HCT116 (cell line): ENCODE measurements around the gene ADPRHL1.

Experiments used
- CEBPB ChIP-seq: IDR thresholded peaks from 2 replicates; pipeline ENCODE4 v1.6.1; 2012; ENCODE audit warnings: low read depth
- EGR1 ChIP-seq: IDR thresholded peaks from 2 replicates; pipeline ENCODE4 v1.6.1; 2012; ENCODE audit warnings: low read depth
- ELF1 ChIP-seq: IDR thresholded peaks from 2 replicates; pipeline ENCODE4 v1.6.1; 2012; ENCODE audit warnings: low read depth, borderline replicate concordance
- EZH2 ChIP-seq: fragments of 200-600 bp; sonication (generic); IDR thresholded peaks from 2 replicates; pipeline ENCODE4 v1.6.1; 2017; ENCODE audit warnings: antibody characterized with exemption, mixed run types
- EZH2phosphoT487 ChIP-seq: fragments of 200-600 bp; IDR thresholded peaks from 2 replicates; pipeline ENCODE4 v1.6.1; 2018; ENCODE audit warnings: antibody characterized with exemption, borderline replicate concordance
- POLR2A ChIP-seq: IDR thresholded peaks from 2 replicates; pipeline ENCODE4 v1.7.0; 2011; ENCODE audit warnings: borderline replicate concordance; ENCODE audit not compliant: insufficient read depth, insufficient read length; ENCODE audit errors: extremely low read depth
- POLR2AphosphoS5 ChIP-seq: IDR thresholded peaks from 2 replicates; pipeline ENCODE4 v1.6.1; 2011; ENCODE audit warnings: mild to moderate bottlenecking, low read depth, low read length, moderate library complexity
- SP1 ChIP-seq: IDR thresholded peaks from 2 replicates; pipeline ENCODE4 v1.6.1; 2012; ENCODE audit warnings: low read depth
- YY1 ChIP-seq: IDR thresholded peaks from 2 replicates; pipeline ENCODE4 v1.6.1; 2011; ENCODE audit warnings: low read length, low read depth, moderate library complexity, mild to moderate bottlenecking; ENCODE audit not compliant: insufficient replicate concordance; ENCODE audit errors: extremely low read depth
- ZFX ChIP-seq: fragments of 450-650 bp; IDR thresholded peaks from 2 replicates; pipeline ENCODE4 v1.6.1; 2017
- ZNF274 ChIP-seq: fragments of 200-500 bp; sonication (Bioruptor generic); IDR thresholded peaks from 2 replicates; pipeline ENCODE4 v1.6.1; 2014; ENCODE audit warnings: mild to moderate bottlenecking, low read depth, low read length, inconsistent platforms
- TF ChIP-seq, protein P1 (sequence below), 3 experiments: fragments of 200-600 bp in 1 of 3; sonication (generic) in 1 of 3; IDR thresholded peaks in 2 of 3; conservative IDR thresholded peaks in 1 of 3; 2 replicates each; pipeline ENCODE4 v1.5.1; 2012 to 2017; ENCODE audit warnings: low read depth in 2 of 3, low read length in 2 of 3, antibody characterized with exemption in 1 of 3, borderline replicate concordance in 1 of 3, control low read depth in 1 of 3, mild to moderate bottlenecking in 1 of 3, mixed read lengths in 1 of 3, mixed run types in 1 of 3, moderate library complexity in 1 of 3; ENCODE audit not compliant: insufficient read depth in 1 of 3
- TF ChIP-seq, protein P2 (sequence below): IDR thresholded peaks from 2 replicates; pipeline ENCODE4 v1.6.1; 2012; ENCODE audit warnings: low read depth
- TF ChIP-seq, protein P3 (sequence below): IDR thresholded peaks from 2 replicates; pipeline ENCODE4 v1.6.1; 2012

DNA sequence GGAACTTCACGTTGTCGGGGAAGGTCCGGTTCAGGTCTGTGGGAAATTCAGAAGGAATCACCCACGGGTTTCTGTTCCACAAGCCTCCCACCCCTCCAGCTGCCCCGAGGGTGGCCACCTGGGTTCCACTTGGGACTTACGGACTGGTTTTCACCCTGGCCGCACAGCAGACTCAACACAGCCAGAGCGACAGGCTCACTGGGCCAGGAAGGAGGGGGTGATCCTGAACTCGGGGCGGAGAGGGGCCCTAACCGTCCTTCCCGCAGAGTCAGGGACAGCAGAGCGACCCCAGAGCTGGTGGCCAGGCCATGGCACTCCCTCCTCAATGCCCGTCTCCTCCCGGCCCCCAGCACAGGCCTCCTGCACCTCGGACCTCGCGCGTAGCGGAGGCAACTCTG lies 102.4 kb downstream of the ADPRHL1 start:
- no peak for TF ChIP-seq POLR2AphosphoS5
- TF ChIP-seq, protein P1, sequence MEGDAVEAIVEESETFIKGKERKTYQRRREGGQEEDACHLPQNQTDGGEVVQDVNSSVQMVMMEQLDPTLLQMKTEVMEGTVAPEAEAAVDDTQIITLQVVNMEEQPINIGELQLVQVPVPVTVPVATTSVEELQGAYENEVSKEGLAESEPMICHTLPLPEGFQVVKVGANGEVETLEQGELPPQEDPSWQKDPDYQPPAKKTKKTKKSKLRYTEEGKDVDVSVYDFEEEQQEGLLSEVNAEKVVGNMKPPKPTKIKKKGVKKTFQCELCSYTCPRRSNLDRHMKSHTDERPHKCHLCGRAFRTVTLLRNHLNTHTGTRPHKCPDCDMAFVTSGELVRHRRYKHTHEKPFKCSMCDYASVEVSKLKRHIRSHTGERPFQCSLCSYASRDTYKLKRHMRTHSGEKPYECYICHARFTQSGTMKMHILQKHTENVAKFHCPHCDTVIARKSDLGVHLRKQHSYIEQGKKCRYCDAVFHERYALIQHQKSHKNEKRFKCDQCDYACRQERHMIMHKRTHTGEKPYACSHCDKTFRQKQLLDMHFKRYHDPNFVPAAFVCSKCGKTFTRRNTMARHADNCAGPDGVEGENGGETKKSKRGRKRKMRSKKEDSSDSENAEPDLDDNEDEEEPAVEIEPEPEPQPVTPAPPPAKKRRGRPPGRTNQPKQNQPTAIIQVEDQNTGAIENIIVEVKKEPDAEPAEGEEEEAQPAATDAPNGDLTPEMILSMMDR (IDR thresholded peaks at IDR 0.05 in 2 of 3, conservative IDR thresholded peaks at IDR 0.05 in 1 of 3; ENCODE audit: borderline replicate concordance in 1 of 3, insufficient read depth in 1 of 3, low read depth in 2 of 3, low read length in 2 of 3), result no peak
- TF ChIP-seq ZFX, result no peak
- no peak for TF ChIP-seq ZNF274
- no peak for TF ChIP-seq EZH2phosphoT487
- no peak for TF ChIP-seq POLR2A
- TF ChIP-seq YY1, result no peak
- no peak for TF ChIP-seq CEBPB
- TF ChIP-seq SP1, result no peak
- no peak for TF ChIP-seq ELF1
- TF ChIP-seq EGR1, result no peak
- TF ChIP-seq, protein P2, sequence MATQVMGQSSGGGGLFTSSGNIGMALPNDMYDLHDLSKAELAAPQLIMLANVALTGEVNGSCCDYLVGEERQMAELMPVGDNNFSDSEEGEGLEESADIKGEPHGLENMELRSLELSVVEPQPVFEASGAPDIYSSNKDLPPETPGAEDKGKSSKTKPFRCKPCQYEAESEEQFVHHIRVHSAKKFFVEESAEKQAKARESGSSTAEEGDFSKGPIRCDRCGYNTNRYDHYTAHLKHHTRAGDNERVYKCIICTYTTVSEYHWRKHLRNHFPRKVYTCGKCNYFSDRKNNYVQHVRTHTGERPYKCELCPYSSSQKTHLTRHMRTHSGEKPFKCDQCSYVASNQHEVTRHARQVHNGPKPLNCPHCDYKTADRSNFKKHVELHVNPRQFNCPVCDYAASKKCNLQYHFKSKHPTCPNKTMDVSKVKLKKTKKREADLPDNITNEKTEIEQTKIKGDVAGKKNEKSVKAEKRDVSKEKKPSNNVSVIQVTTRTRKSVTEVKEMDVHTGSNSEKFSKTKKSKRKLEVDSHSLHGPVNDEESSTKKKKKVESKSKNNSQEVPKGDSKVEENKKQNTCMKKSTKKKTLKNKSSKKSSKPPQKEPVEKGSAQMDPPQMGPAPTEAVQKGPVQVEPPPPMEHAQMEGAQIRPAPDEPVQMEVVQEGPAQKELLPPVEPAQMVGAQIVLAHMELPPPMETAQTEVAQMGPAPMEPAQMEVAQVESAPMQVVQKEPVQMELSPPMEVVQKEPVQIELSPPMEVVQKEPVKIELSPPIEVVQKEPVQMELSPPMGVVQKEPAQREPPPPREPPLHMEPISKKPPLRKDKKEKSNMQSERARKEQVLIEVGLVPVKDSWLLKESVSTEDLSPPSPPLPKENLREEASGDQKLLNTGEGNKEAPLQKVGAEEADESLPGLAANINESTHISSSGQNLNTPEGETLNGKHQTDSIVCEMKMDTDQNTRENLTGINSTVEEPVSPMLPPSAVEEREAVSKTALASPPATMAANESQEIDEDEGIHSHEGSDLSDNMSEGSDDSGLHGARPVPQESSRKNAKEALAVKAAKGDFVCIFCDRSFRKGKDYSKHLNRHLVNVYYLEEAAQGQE, result no peak
- TF ChIP-seq EZH2, result no peak
- TF ChIP-seq, protein P3, sequence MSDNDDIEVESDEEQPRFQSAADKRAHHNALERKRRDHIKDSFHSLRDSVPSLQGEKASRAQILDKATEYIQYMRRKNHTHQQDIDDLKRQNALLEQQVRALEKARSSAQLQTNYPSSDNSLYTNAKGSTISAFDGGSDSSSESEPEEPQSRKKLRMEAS, result no peak
